H1 (cell line): ENCODE measurements around the gene OSBPL9. TPM values are rescaled to one million over a fixed set of nuclear protein-coding genes. Genes with fewer than 3 reads are reported as not detected.

Experiments used
- RXRA ChIP-seq: IDR thresholded peaks from 2 replicates; pipeline ENCODE4 v1.6.1; 2011; ENCODE audit warnings: low read depth, mild to moderate bottlenecking, low read length, moderate library complexity; ENCODE audit not compliant: insufficient read depth
- polyA plus RNA-seq, 7 experiments: library from polyadenylated mRNA; depleted of rRNA in 3 of 7; stranded (reverse) in 5 of 7; unstranded in 2 of 7; fragments of >200 nt in 5 of 7; fragments of 200-250 nt in 2 of 7; gene quantifications; 1 replicate in 5 of 7; 2 replicates in 1 of 7; 4 replicates in 1 of 7; pipeline versions ENCODE4 v1.2.1 to v1.2.3, GENCODE V29; 2011 to 2013; ENCODE audit warnings: missing spikeins in 2 of 7, mixed read lengths in 2 of 7
- total RNA-seq: library from RNA; stranded (reverse); fragmentation: NEBNext Ultra II Directional; extraction: Animal tissue kit (Norgen Biotek cat#: 25700); gene quantifications from 2 replicates; pipeline ENCODE4 v1.2.1, GENCODE V29; 2021

Gene OSBPL9
- total and polyA plus RNA-seq, 2 of the 8 experiments (the other 6 are each of a cell fraction or from before 2014, with no cell fraction given), result 58.2 to 71.6 TPM

- no peak for TF ChIP-seq RXRA
Measured at GRCh38 chr1:51581238-51581637, 35.7 kb upstream of the OSBPL9 start (continued).
